C1 segment of cervical spinal cord (tissue), 14 donors: Measurements from ENCODE around the gene TUBGCP3.

ENCODE experiments used
- DNase-seq, 14 donors: peaks; one replicate each; lab custom pipeline; 2025; lab: John Stamatoyannopoulos, UW

The TUBGCP3 gene

GRCh38 chr13:112442483-112443090, 145.4 kb downstream of the TUBGCP3 start:
- DNase-seq = no peak

DNA sequence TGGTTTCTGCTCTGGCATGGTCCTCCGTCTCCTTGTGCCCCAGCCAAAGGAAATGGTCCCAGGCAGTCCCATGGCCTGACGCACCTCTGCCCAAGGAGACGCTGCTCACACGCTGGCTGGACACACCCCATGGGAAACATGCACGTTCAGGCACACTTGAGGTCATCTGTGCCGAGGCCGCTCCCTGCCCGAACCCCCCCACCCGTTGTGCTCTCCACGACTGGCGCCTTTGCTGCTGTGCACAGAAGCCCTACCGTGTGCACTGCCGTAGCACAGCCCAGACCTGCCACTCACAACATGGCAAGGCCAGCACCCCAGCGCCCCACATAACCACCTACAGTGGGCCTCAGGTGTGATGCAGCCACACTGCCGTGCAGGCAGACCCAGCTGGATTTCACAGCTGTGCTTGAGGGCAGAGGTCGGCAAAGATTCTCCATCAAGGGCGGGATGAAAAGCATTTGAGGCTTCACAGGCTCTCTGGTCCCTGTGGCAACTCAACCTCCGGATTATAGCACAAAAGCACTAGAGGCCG, 146.1 kb downstream of the TUBGCP3 start:
- no peak for DNase-seq

DNA sequence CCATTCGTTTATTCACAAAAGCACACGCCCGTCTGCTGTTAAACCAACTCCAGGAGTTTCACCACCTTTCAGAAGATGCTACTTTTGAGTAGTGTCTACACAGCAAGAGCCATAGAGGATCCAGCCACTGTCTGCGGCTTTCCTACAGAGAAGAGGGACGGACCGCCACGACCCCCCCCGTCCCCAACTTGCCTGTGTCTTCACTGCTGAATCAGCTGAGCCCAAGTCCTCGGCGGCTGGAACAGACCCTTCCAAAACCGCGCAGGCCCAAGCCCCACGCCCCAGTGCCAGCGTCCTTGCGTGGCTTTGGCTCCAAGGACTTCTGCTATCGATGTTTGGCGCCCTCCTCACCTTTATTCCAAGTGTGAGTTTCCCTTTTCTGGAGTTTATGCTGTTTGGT, 146.7 kb downstream of the TUBGCP3 start:
- DNase-seq = no peak

- no peak for DNase-seq
Measured at GRCh38 chr13:112438515-112438914, 149.4 kb downstream of the TUBGCP3 start.

DNA sequence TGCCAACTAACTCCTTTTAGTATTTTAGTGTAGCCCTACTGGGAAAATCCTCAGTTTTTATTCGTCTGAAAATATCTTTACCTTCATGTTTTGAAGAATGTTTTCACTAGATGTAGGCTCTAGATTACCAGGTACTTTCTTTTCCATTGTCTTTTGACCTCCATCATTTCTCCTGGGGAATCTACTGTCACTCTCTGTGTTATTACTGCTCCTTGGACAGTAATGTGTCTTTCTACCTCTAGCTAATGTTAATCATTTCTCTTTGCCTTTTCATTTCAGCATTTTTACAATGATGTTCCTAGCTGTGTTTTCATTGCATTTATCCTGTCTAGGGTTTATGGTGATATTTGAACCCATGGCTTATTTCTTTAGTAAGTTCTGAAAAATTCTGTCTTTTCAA, 149.9 kb downstream of the TUBGCP3 start:
- no peak for DNase-seq

- DNase-seq = no peak
Measured at GRCh38 chr13:112435973-112436372, 152.0 kb downstream of the TUBGCP3 start.
